Thoracic aorta (tissue), 2 donors: ENCODE measurements around the gene FCRL3. TPM values are rescaled to one million over a fixed set of nuclear protein-coding genes. Genes with fewer than 3 reads are reported as not detected.

ENCODE experiments used
- ATAC-seq: fragments of 150-250 bp; one replicate; pipeline ENCODE4 v1.8.0; 2017; ENCODE audit warnings: low read depth; ENCODE audit not compliant: insufficient number of reproducible peaks, low FRiP score
- DNase-seq: peaks from one replicate; pipeline ENCODE4 v3.0.0-alpha.2; 2020; ENCODE audit warnings: low spot score
- H3K27ac ChIP-seq, 2 donors: fragments of 200-600 bp; sonication (generic); 1 replicate in 1 of 2; 2 replicates in 1 of 2; pipeline ENCODE4 v1.5.1; 2016; ENCODE audit warnings: mild to moderate bottlenecking in 2 of 2, moderate library complexity in 2 of 2
- H3K27me3 ChIP-seq: fragments of 200-600 bp; sonication (generic); replicated peaks from 2 replicates; pipeline ENCODE4 v1.6.0; 2016; ENCODE audit warnings: mild to moderate bottlenecking; ENCODE audit not compliant: insufficient read depth
- H3K36me3 ChIP-seq: fragments of 200-600 bp; sonication (generic); one replicate; pipeline ENCODE4 v1.5.1; 2016
- H3K4me1 ChIP-seq, 2 donors: fragments of 200-600 bp; sonication (generic); 1 replicate in 1 of 2; 2 replicates in 1 of 2; pipeline versions ENCODE4 v1.5.1 to v1.6.0; 2016; ENCODE audit warnings: low read depth in 2 of 2, mild to moderate bottlenecking in 1 of 2; ENCODE audit not compliant: control insufficient read depth in 1 of 2
- H3K4me3 ChIP-seq: fragments of 200-600 bp; sonication (generic); 2 replicates; pipeline ENCODE4 v1.5.1; 2016; ENCODE audit warnings: mild to moderate bottlenecking
- H3K9me3 ChIP-seq: fragments of 200-600 bp; sonication (generic); 2 replicates; pipeline ENCODE4 v1.5.1; 2016
- total RNA-seq, 2 donors: library from RNA; depleted of rRNA; stranded (reverse); fragments of >200 nt; gene quantifications; one replicate each; pipeline versions ENCODE4 v1.1.0 to v1.2.3, GENCODE V29; 2016
- TF ChIP-seq, protein P1 (sequence below): fragments of 200-600 bp; sonication (generic); IDR thresholded peaks from one replicate; pipeline ENCODE4 v1.5.1; 2019; ENCODE audit warnings: antibody characterized with exemption

Gene FCRL3
- total RNA-seq, 2 donors from 2014 or later: not detected

DNA sequence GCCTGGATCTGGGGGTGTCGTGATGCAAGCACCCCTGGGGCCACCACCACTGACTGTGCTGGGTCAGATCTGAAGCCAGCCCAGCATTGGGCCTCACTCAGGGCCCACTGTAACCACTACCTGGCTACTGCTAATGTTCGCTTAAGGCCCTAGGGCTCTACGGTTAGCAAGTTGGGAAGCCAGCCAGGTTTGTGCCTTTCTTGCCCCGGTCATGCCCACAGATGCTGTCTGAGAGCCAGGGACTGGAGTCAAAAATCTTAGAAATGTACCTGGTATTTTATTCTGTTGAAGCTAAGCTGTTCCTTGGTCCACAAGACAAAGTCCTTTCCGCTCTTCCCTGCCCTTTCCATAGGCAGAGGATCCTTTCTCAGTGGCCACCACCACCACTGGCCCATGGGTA, 15.2 kb upstream of the FCRL3 start:
- Histone ChIP-seq H3K9me3 (no peaks in the 10 kb centered on the region), H3K4me1 (no peaks in the 10 kb centered on the region), H3K27me3 (no peaks in the 10 kb centered on the region), H3K36me3 (no peaks in the 10 kb centered on the region), H3K4me3 (no peak overlapping the region), H3K27ac (no peak overlapping the region)
- no peak for ATAC-seq
- TF ChIP-seq, protein P1, sequence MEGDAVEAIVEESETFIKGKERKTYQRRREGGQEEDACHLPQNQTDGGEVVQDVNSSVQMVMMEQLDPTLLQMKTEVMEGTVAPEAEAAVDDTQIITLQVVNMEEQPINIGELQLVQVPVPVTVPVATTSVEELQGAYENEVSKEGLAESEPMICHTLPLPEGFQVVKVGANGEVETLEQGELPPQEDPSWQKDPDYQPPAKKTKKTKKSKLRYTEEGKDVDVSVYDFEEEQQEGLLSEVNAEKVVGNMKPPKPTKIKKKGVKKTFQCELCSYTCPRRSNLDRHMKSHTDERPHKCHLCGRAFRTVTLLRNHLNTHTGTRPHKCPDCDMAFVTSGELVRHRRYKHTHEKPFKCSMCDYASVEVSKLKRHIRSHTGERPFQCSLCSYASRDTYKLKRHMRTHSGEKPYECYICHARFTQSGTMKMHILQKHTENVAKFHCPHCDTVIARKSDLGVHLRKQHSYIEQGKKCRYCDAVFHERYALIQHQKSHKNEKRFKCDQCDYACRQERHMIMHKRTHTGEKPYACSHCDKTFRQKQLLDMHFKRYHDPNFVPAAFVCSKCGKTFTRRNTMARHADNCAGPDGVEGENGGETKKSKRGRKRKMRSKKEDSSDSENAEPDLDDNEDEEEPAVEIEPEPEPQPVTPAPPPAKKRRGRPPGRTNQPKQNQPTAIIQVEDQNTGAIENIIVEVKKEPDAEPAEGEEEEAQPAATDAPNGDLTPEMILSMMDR: no peak
- no peak for DNase-seq

DNA sequence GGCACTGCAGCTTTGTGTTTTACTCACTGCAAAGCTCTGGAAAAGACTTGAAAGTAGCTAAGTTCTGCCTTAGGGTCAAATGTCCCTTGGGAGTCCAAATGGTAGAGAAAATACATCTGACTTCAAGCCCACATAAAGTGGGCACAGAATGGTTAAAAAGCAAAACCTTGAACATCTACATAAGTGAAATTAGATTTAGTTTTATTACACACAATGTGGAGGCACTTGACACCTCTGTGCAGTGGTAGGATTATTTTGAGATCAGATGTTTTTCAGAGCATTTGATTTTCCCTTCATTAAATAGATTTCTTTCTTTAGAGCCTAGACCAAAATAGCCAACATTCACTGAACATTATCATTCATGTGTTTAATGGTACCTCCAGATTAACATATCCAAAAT, 11.2 kb upstream of the FCRL3 start:
- Histone ChIP-seq H3K27me3 (no peaks in the 10 kb centered on the region), H3K27ac (no peak overlapping the region), H3K4me3 (no peak overlapping the region), H3K4me1 (no peaks in the 10 kb centered on the region), H3K36me3 (no peaks in the 10 kb centered on the region), H3K9me3 (no peaks in the 10 kb centered on the region)
- DNase-seq: no peak
- ATAC-seq: no peak
- TF ChIP-seq, protein P1: no peak

GRCh38 chr1:157704878-157705277, 4.3 kb upstream of the FCRL3 start:
- no peak for ATAC-seq
- Histone ChIP-seq H3K9me3 (no peaks in the 10 kb centered on the region), H3K27ac (no peak overlapping the region), H3K36me3 (no peaks in the 10 kb centered on the region), H3K4me1 (no peaks in the 10 kb centered on the region), H3K27me3 (no peaks in the 10 kb centered on the region), H3K4me3 (no peak overlapping the region)
- TF ChIP-seq, protein P1: no peak
- no peak for DNase-seq

DNA sequence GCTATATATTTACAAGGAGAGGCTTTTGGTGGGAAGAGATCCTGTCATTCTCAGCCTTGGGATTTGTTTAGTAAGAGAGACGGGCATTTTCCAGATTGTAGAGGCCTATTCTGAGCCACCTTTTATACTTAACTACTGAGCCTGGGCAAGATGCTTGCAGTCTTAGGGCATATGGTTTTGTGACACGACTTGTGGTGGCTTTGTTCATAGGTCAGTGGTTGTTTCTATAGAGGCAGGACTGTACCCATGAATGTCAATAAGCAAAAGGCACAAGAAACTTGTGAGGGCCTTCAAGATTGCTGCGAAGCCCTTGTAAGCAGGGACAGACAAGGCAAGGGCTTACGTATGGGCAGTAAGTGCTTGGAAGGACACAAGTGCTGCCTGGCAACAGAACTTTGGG, 3.4 kb upstream of the FCRL3 start:
- Histone ChIP-seq H3K4me3 (no peak overlapping the region), H3K9me3 (no peaks in the 10 kb centered on the region), H3K36me3 (no peaks in the 10 kb centered on the region), H3K4me1 (no peaks in the 10 kb centered on the region), H3K27me3 (no peaks in the 10 kb centered on the region), H3K27ac (no peak overlapping the region)
- TF ChIP-seq, protein P1: no peak
- DNase-seq (no peak), ATAC-seq (no peak)

DNA sequence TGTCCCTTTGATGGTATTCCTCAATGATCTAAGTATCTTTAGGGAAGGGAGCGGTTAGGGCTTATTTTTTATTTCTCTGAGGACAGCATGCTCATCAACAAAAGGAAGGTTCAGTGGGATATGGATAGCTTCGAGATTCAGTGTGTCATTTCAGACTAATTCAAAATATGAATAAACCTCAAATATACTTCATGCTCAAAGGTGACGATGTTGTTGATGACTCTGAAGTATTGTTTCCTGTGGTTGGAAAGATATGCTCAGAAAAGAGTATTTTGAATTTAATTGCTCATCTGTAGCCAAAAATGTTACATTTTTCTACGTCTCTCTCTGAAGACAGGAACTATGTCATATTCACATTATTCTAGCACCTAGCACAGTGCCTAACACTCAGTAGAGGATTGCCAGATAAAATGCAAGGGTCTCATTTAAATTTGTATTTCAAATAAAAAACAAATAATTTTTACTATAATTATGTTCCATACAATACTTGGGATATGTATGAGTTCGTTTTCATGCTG, 1.8 kb upstream of the FCRL3 start:
- no peak overlapping the region for H3K27ac ChIP-seq
- TF ChIP-seq, protein P1: no peak
- no peaks in the 10 kb centered on the region for H3K9me3 ChIP-seq
- H3K36me3 ChIP-seq: no peaks in the 10 kb centered on the region
- no peaks in the 10 kb centered on the region for H3K27me3 ChIP-seq
- ATAC-seq (no peak), DNase-seq (no peak)
- H3K4me3 ChIP-seq: no peak overlapping the region
- H3K4me1 ChIP-seq: no peaks in the 10 kb centered on the region
